K562 (cell line): Measurements from ENCODE around the gene RNU6-8. TPM values are rescaled to one million over a fixed set of nuclear protein-coding genes. Genes with fewer than 3 reads are reported as not detected.

Experiments
- ATAC-seq: fragments of 200-7000 bp; cut with Tn5 transposase; 3 replicates; pipeline ENCODE4 v1.9.1; 2020; ENCODE audit warnings: moderate library complexity
- BruUV-seq: library from RNA; stranded (reverse); fragments of 400-500 nt; replicated peaks from 2 replicates; lab custom pipeline; 2021; lab: Mats Ljungman, UMichigan
- CTCF ChIA-PET: fragments of 300-600 bp; formaldehyde crosslinking; extraction: SDS; loops from one replicate; lab custom pipeline; 2021; ENCODE audit warnings: low intra/inter-chr PET ratio; lab: Yijun Ruan, JAX
- POLR2A ChIA-PET: fragments of 300-600, 350-650 bp; sonication (Branson Sonifier 250); formaldehyde crosslinking; extraction: SDS; loops from one replicate; lab custom pipeline; 2021; ENCODE audit warnings: antibody characterized with exemption, inconsistent platforms; lab: Yijun Ruan, JAX
- DNase-seq, 4 experiments: peaks; one replicate each; pipeline versions ENCODE4 v3.0.0 to v3.0.0-alpha.2; 2011 to 2018; ENCODE audit warnings: low spot score in 3 of 4, mixed read lengths in 3 of 4; ENCODE audit errors: extremely low read depth in 1 of 4
- FAIRE-seq: peaks from 2 replicates; lab custom pipeline; 2011; peaks lifted over from hg19 to GRCh38; lab: Jason Lieb, UNC
- H2AFZ ChIP-seq: 2 replicates; pipeline ENCODE4 v1.6.0; 2011; ENCODE audit warnings: low read depth, low read length, control low read depth, inconsistent platforms
- H3K27ac ChIP-seq: fragments of 200-600 bp; 3 replicates; pipeline ENCODE4 v1.8.0; 2011; ENCODE audit warnings: low read depth, mild to moderate bottlenecking, control low read depth, inconsistent platforms, low read length, moderate library complexity, mixed read lengths; ENCODE audit errors: extremely low read depth
- H3K27me3 ChIP-seq, 2 experiments: fragments of 300-600 bp in 1 of 2; 2 replicates in 1 of 2; 3 replicates in 1 of 2; pipeline versions ENCODE4 v1.6.0 to v1.8.0; 2011; ENCODE audit warnings: inconsistent platforms in 2 of 2, low read length in 2 of 2, mild to moderate bottlenecking in 1 of 2, mixed read lengths in 1 of 2, moderate library complexity in 1 of 2; ENCODE audit not compliant: control insufficient read depth in 2 of 2, insufficient read depth in 2 of 2
- H3K36me3 ChIP-seq: fragments of 300-600 bp; 3 replicates; pipeline ENCODE4 v1.8.0; 2011; ENCODE audit warnings: mild to moderate bottlenecking, low read length, inconsistent platforms; ENCODE audit not compliant: control insufficient read depth, insufficient read depth
- H3K4me1 ChIP-seq, 2 experiments: fragments of 200-600 bp in 1 of 2; replicated peaks in 1 of 2; 2 replicates in 1 of 2; 3 replicates in 1 of 2; pipeline versions ENCODE4 v1.5.1 to v1.8.0; 2011; ENCODE audit warnings: inconsistent platforms in 2 of 2, low read length in 2 of 2, mild to moderate bottlenecking in 1 of 2, mixed read lengths in 1 of 2, moderate library complexity in 1 of 2; ENCODE audit not compliant: control insufficient read depth in 2 of 2, insufficient read depth in 2 of 2
- H3K4me2 ChIP-seq: 2 replicates; pipeline ENCODE4 v1.6.1; 2011; ENCODE audit warnings: low read length, control low read depth, inconsistent platforms, mixed read lengths; ENCODE audit not compliant: insufficient read depth
- H3K4me3 ChIP-seq: fragments of 200-600 bp; sonication (generic), shearing (Covaris generic); 2 replicates; pipeline ENCODE4 v1.5.1; 2016; ENCODE audit warnings: control low read depth, inconsistent platforms
- H3K79me2 ChIP-seq: fragments of 200-600 bp; 3 replicates; pipeline ENCODE4 v1.8.0; 2011; ENCODE audit warnings: low read length, inconsistent platforms; ENCODE audit not compliant: control insufficient read depth, insufficient read depth
- H3K9ac ChIP-seq, 2 experiments: 2 replicates each; pipeline versions ENCODE4 v1.6.0 to v1.6.1; 2011; ENCODE audit warnings: low read depth in 2 of 2, low read length in 2 of 2, control low read depth in 1 of 2, inconsistent platforms in 1 of 2, mild to moderate bottlenecking in 1 of 2, mixed read lengths in 1 of 2; ENCODE audit not compliant: insufficient read depth in 1 of 2
- H3K9me1 ChIP-seq: one replicate; pipeline ENCODE4 v1.6.0; 2011; ENCODE audit warnings: inconsistent platforms, mild to moderate bottlenecking, low read length, moderate library complexity; ENCODE audit not compliant: control insufficient read depth, insufficient read depth
- H3K9me3 ChIP-seq: replicated peaks from 2 replicates; pipeline ENCODE4 v1.5.1; 2011; ENCODE audit warnings: low read depth, low read length, inconsistent platforms; ENCODE audit not compliant: control insufficient read depth, insufficient read depth
- H4K20me1 ChIP-seq: replicated peaks from 2 replicates; pipeline ENCODE4 v1.6.1; 2011; ENCODE audit warnings: low read length, inconsistent platforms, mixed read lengths; ENCODE audit not compliant: control insufficient read depth, insufficient read depth
- CTBP1 ChIP-seq: fragments of 450-650 bp; IDR thresholded peaks from 2 replicates; pipeline ENCODE4 v1.6.1; 2016; ENCODE audit warnings: borderline replicate concordance
- HMGN3 ChIP-seq: IDR thresholded peaks from 2 replicates; pipeline ENCODE4 v1.6.1; 2011; ENCODE audit warnings: borderline replicate concordance, low read depth, mild to moderate bottlenecking, mixed read lengths, low read length; ENCODE audit not compliant: insufficient read length; ENCODE audit errors: extremely low read depth
- HNRNPL ChIP-seq: fragments of 200-400 bp; formaldehyde crosslinking; IDR thresholded peaks from 2 replicates; pipeline ENCODE4 v1.6.1; 2017; ENCODE audit warnings: low read depth, mild to moderate bottlenecking, low read length
- ZMIZ1 ChIP-seq, 2 experiments: fragments of 150-350 bp in 1 of 2; IDR thresholded peaks; 2 replicates each; pipeline ENCODE4 v1.6.1; 2012 to 2016; ENCODE audit warnings: low read depth in 2 of 2, low read length in 2 of 2, mild to moderate bottlenecking in 1 of 2, moderate library complexity in 1 of 2
- ZNF655 ChIP-seq: fragments of 250-450 bp; sonication (Bioruptor Pico); IDR thresholded peaks from 2 replicates; pipeline ENCODE4 v1.5.0; 2021
- WGBS: fragments of 100-300 bp; shearing (Covaris generic); methylation state at CpG from one replicate; pipeline ENCODE4 v1.1.6; 2016; ENCODE audit warnings: low coverage, mixed read lengths; ENCODE audit not compliant: insufficient coverage; ENCODE audit errors: missing lambda C conversion rate; 5-methylcytosine and 5-hydroxymethylcytosine counted together
- in situ Hi-C: fragments of 300-500 bp; cut with MboI; formaldehyde crosslinking; loops from 4 replicates; pipeline ENCODE4 v1.15.0; 2018; ENCODE audit warnings: inconsistent platforms, mixed read lengths
- intact Hi-C: fragments of 100-400 bp; cut with micrococcal nuclease; formaldehyde crosslinking; loops from 2 replicates; pipeline ENCODE4 v1.14.2; 2022
- polyA plus RNA-seq, 8 experiments: library from polyadenylated mRNA; depleted of rRNA in 4 of 8; stranded (reverse) in 5 of 8; unstranded in 3 of 8; fragments of >200 nt; fragmentation: Nextera tagmentation in 2 of 8; fragmentation: Illumina TruSeq in 1 of 8; extraction: Ambion mirVana in 2 of 8; extraction: Trizol in 1 of 8; gene quantifications; 2 replicates each; pipeline versions ENCODE4 v1.2.1 to v1.2.3, GENCODE V29; 2011 to 2014; ENCODE audit warnings: inconsistent platforms in 1 of 8, missing spikeins in 1 of 8
- total RNA-seq, 7 experiments: library from RNA; depleted of rRNA in 6 of 7; stranded (reverse); fragments of >200 nt in 6 of 7; fragmentation: Illumina TruSeq in 2 of 7; extraction: Trizol in 2 of 7; gene quantifications; 2 replicates each; pipeline versions ENCODE4 v1.2.1 to v1.2.3, GENCODE V29; 2011 to 2021; ENCODE audit warnings: low replicate concordance in 1 of 7

RNU6-8 gene
- total and polyA plus RNA-seq, 9 of the 15 experiments (the other 6 are each of a cell fraction or from before 2014, with no cell fraction given), result not detected

DNA sequence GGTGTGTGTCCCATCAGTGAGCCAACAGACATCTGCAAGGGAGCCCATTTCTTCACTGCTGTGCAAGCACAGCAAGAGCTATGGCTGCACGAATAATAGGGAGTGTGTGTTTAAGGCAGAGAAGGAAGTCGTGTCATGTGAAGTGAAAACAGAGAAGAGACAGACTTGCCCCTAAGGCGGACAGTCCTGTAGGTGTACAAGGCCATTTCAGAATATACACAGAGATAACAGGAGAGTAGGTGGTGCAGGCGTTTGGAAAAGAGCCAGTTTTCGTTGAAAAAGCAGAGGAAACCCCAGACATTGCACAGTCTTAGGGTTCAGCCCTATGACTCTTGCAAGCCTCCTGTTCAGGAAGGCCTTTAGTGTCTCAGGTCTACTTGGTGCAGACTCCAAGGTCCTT is 46.3 kb upstream of the RNU6-8 start:
- Histone ChIP-seq H4K20me1 (no peaks in the 10 kb centered on the region), H3K27ac (no peak overlapping the region), H3K4me3 (no peak overlapping the region), H2AFZ (no peak overlapping the region), H3K27me3 (no peaks in the 10 kb centered on the region), H3K4me2 (no peak overlapping the region), H3K4me1 (no peaks in the 10 kb centered on the region), H3K9me1 (no peaks in the 10 kb centered on the region), H3K9me3 (no peaks in the 10 kb centered on the region), H3K9ac (no peak overlapping the region), H3K79me2 (no peaks in the 10 kb centered on the region), H3K36me3 (no peaks in the 10 kb centered on the region)
- WGBS, result 12% methylated on average over 5 of the region's 5 CpGs
- in situ Hi-C loops (loop anchor here (5.0 kb wide), 1 partner anchor 177 kb away; no protein-coding TSS in a partner anchor), intact Hi-C loops (no loop called here)
- TF ChIP-seq HNRNPL, result no peak
- no peak for ATAC-seq
- no peak for FAIRE-seq
- DNase-seq, result no peak
- POLR2A ChIA-PET, result interaction anchor here (0.5 kb wide), 1 partner anchor 269 kb away, joined by 3 read pairs; no protein-coding TSS in a partner anchor
- BruUV-seq, result no TSS peak
- CTCF ChIA-PET, result no interaction called here

GRCh38 chr14:32246751-32247150 is 43.7 kb upstream of the RNU6-8 start:
- no peak for ATAC-seq
- Histone ChIP-seq H3K27me3 (no peaks in the 10 kb centered on the region), H3K36me3 (no peaks in the 10 kb centered on the region), H3K27ac (no peak overlapping the region), H2AFZ (no peak overlapping the region), H3K9me3 (no peaks in the 10 kb centered on the region), H3K9me1 (no peaks in the 10 kb centered on the region), H3K4me1 (no peaks in the 10 kb centered on the region), H3K79me2 (no peaks in the 10 kb centered on the region), H4K20me1 (no peaks in the 10 kb centered on the region), H3K4me2 (no peak overlapping the region), H3K9ac (no peak overlapping the region), H3K4me3 (no peak overlapping the region)
- BruUV-seq, result no TSS peak
- in situ Hi-C loops (loop anchor here (5.0 kb wide), 1 partner anchor 174 kb away; no protein-coding TSS in a partner anchor), intact Hi-C loops (no loop called here)
- WGBS, result 0% methylated on average over 4 of the region's 5 CpGs
- no peak for FAIRE-seq
- POLR2A ChIA-PET, result interaction anchor here (1.0 kb wide), 1 partner anchor 169 kb away, joined by 3 read pairs; no protein-coding TSS in a partner anchor
- TF ChIP-seq CTBP1 (no peak), ZMIZ1 (IDR thresholded peaks at IDR 0.05; ENCODE audit: low read depth in 2 of 2, low read length in 2 of 2) (no peak), HMGN3 (no peak), ZNF655 (CRISPR knock-in tag) (no peak)
- CTCF ChIA-PET, result no interaction called here
- DNase-seq, result no peak
